H1 (cell line): Measurements from ENCODE around the gene DNAJC21.

Experiments used
- BRCA1 ChIP-seq: IDR thresholded peaks from 2 replicates; pipeline ENCODE4 v1.6.1; 2012; ENCODE audit warnings: low read depth, low read length, improper control_type of control experiment
- CEBPB ChIP-seq: IDR thresholded peaks from 2 replicates; pipeline ENCODE4 v1.6.1; 2012; ENCODE audit warnings: low read depth, low read length
- EGR1 ChIP-seq: IDR thresholded peaks from 2 replicates; pipeline ENCODE4 v1.6.1; 2011; ENCODE audit warnings: low read depth, low read length, borderline replicate concordance
- EP300 ChIP-seq, 2 experiments: IDR thresholded peaks; 1 replicate in 1 of 2; 2 replicates in 1 of 2; pipeline ENCODE4 v1.6.1; 2011 to 2012; ENCODE audit warnings: low read depth in 2 of 2, low read length in 2 of 2, mild to moderate bottlenecking in 2 of 2, borderline replicate concordance in 1 of 2, inconsistent platforms in 1 of 2, moderate library complexity in 1 of 2
- EZH2 ChIP-seq: fragments of 200-600 bp; sonication (generic); IDR thresholded peaks from 2 replicates; pipeline ENCODE4 v1.7.1; 2012; ENCODE audit warnings: low read depth, mild to moderate bottlenecking, moderate library complexity, low read length, inconsistent platforms; ENCODE audit not compliant: severe bottlenecking
- POLR2A ChIP-seq, 2 experiments: IDR thresholded peaks; 1 replicate in 1 of 2; 2 replicates in 1 of 2; pipeline ENCODE4 v1.6.1; 2011; ENCODE audit warnings: low read depth in 2 of 2, low read length in 2 of 2, mild to moderate bottlenecking in 2 of 2; ENCODE audit errors: control extremely low read depth in 1 of 2
- TBP ChIP-seq: IDR thresholded peaks from 2 replicates; pipeline ENCODE4 v1.6.1; 2011; ENCODE audit warnings: low read depth, low read length, improper control_type of control experiment
- ZNF274 ChIP-seq: IDR thresholded peaks from 2 replicates; pipeline ENCODE4 v1.7.0; 2012; ENCODE audit warnings: low read length, borderline replicate concordance; ENCODE audit errors: extremely low read depth
- TF ChIP-seq, protein P1 (sequence below), 3 experiments: IDR thresholded peaks; 1 replicate in 2 of 3; 2 replicates in 1 of 3; pipeline versions ENCODE4 v1.5.1 to v1.6.1; 2011; ENCODE audit warnings: low read length in 3 of 3, mild to moderate bottlenecking in 3 of 3, inconsistent platforms in 2 of 3, low read depth in 1 of 3, moderate library complexity in 1 of 3; ENCODE audit not compliant: insufficient read depth in 1 of 3; ENCODE audit errors: control extremely low read depth in 1 of 3
- TF ChIP-seq, protein P2 (sequence below): IDR thresholded peaks from 2 replicates; pipeline ENCODE4 v1.6.1; 2011; ENCODE audit warnings: low read depth, mild to moderate bottlenecking, low read length; ENCODE audit not compliant: insufficient read depth

DNA sequence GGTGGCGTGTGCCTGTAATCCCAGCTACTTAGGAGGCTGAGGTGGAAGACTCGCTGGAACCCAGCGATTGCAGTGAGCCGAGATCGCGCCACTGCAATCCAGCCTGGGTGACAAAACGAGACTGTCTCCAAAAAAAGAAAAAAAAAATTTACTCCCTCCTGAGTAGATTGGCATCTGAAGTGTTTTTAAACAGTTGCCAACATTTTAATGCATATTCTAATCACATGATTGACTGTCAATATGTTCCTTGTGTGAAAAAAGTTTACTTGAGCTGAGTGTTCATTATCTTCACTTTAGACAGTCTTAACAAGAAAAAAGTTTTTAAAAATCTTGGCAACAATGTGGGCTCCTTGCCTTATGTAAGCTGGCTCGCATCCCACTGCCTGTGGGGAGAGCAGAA, 64.6 kb downstream of the DNAJC21 start:
- TF ChIP-seq, protein P1, sequence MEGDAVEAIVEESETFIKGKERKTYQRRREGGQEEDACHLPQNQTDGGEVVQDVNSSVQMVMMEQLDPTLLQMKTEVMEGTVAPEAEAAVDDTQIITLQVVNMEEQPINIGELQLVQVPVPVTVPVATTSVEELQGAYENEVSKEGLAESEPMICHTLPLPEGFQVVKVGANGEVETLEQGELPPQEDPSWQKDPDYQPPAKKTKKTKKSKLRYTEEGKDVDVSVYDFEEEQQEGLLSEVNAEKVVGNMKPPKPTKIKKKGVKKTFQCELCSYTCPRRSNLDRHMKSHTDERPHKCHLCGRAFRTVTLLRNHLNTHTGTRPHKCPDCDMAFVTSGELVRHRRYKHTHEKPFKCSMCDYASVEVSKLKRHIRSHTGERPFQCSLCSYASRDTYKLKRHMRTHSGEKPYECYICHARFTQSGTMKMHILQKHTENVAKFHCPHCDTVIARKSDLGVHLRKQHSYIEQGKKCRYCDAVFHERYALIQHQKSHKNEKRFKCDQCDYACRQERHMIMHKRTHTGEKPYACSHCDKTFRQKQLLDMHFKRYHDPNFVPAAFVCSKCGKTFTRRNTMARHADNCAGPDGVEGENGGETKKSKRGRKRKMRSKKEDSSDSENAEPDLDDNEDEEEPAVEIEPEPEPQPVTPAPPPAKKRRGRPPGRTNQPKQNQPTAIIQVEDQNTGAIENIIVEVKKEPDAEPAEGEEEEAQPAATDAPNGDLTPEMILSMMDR (IDR thresholded peaks at IDR 0.05; ENCODE audit: control extremely low read depth in 1 of 3, insufficient read depth in 1 of 3, low read depth in 1 of 3, low read length in 3 of 3), result no peak
- TF ChIP-seq, protein P2, sequence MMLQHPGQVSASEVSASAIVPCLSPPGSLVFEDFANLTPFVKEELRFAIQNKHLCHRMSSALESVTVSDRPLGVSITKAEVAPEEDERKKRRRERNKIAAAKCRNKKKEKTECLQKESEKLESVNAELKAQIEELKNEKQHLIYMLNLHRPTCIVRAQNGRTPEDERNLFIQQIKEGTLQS, result no peak
- no peak for TF ChIP-seq EGR1
- no peak for TF ChIP-seq POLR2A (IDR thresholded peaks at IDR 0.05; ENCODE audit: control extremely low read depth in 1 of 2, low read depth in 2 of 2, low read length in 2 of 2)
- no peak for TF ChIP-seq ZNF274
- no peak for TF ChIP-seq TBP
- TF ChIP-seq EZH2, result no peak
- TF ChIP-seq CEBPB, result no peak
- TF ChIP-seq BRCA1, result no peak
- TF ChIP-seq EP300 (IDR thresholded peaks at IDR 0.05; ENCODE audit: borderline replicate concordance in 1 of 2, low read depth in 2 of 2, low read length in 2 of 2), result no peak
